ENCODE measurements around the gene WIF1. TPM values are rescaled to one million over a fixed set of nuclear protein-coding genes. Genes with fewer than 3 reads are reported as not detected.

Gene WIF1
- total and polyA plus RNA-seq, 2 of the 8 experiments (the other 6 are each of a cell fraction or from before 2014, with no cell fraction given): 1.8 to 9.1 TPM

DNA sequence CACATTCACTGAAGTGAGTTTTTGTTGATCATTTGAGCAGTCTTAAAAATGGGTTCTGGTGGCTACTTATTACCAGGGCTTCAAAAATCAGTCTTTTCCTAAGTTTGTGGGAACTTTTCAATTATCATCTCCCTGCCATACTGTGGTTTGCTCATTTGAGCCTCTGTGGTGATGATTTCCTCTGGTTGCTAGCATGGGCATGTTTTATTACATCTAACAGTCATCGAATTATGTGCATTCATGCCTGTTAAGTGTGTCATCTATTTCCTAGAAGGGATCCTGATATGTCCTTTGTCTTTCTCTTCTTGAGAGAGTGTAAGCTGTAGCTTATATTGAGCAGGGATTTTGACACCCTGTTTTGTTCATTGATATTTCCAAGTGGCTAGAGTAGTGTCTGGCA, 116.8 kb downstream of the WIF1 start (continued):
- TF ChIP-seq CHD7 (IDR thresholded peaks at IDR 0.05; ENCODE audit: insufficient replicate concordance, low read length) (no peak), BRCA1 (IDR thresholded peaks at IDR 0.05; ENCODE audit: low read depth, low read length) (no peak), TAF1 (IDR thresholded peaks at IDR 0.05; ENCODE audit: low read depth, low read length) (no peak), MAX (IDR thresholded peaks at IDR 0.05) (no peak), SUZ12 (IDR thresholded peaks at IDR 0.05; ENCODE audit: low read length) (no peak)

All from H1 (cell line).